Peyer's patch (tissue), 4 donors: ENCODE data around the gene ETHE1.

Source experiments
- CTCF ChIP-seq, 6 experiments: fragments of 450-650 bp in 4 of 6; fragments of 200-600 bp in 2 of 6; sonication (generic) in 1 of 6; IDR thresholded peaks; one replicate each; pipeline ENCODE4 v1.5.1; 2017 to 2019; ENCODE audit warnings: antibody characterized with exemption in 6 of 6, mild to moderate bottlenecking in 3 of 6, moderate library complexity in 1 of 6
- POLR2A ChIP-seq, 2 donors: fragments of 450-650 bp; IDR thresholded peaks; one replicate each; pipeline ENCODE4 v1.5.1; 2017; ENCODE audit warnings: antibody characterized with exemption in 2 of 2, mild to moderate bottlenecking in 2 of 2, moderate library complexity in 2 of 2

GRCh38 chr19:43564800-43565199 is 37.8 kb upstream of the ETHE1 start:
- no peak for TF ChIP-seq CTCF (IDR thresholded peaks at IDR 0.05)
- no peak for TF ChIP-seq POLR2A (IDR thresholded peaks at IDR 0.05)
